IPS DF 19.7 (cell line): ENCODE measurements around the gene PLXNA2.
A peak's percentile ranks its signal among the peaks of the same experiment; 100 is the strongest.

Source experiments
- DNase-seq: peaks from one replicate; pipeline ENCODE4 v3.0.0-alpha.2; 2013; ENCODE audit warnings: low read depth, low spot score

PLXNA2 gene

GRCh38 chr1:208141610-208142192 lies 102.5 kb downstream of the PLXNA2 start:
- DNase-seq: no peak

DNA sequence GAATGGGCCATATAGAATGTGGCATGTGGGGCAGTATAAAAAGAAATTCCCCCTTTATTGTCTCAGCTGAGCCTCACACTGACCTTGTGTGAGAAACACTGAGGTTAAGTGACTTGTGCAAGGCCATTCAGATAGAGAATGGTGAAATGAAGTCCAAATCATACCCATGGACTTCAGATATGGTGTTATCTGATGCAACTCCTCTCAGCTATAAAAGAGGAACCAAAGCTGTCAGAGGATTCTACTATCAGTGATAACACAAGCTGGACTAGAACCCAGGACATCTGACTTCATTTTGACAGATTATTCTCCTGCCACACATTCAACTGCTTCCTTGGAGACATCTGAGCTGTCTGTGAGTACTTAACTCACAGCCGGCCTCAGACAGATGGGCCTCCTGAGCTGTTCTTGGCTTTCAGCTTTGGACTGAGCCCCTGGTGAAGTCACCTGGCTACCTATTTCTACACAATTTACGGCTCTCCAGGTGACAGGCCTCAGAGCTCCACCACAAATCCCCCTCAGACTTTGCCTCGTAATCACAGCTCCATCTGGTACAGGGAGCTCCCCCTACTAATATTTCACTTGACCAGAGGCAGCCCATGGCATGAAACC lies 104.6 kb downstream of the PLXNA2 start:
- DNase-seq: no peak

- DNase-seq: no peak
Measured at GRCh38 chr1:208137193-208137592, 107.0 kb downstream of the PLXNA2 start.

DNA sequence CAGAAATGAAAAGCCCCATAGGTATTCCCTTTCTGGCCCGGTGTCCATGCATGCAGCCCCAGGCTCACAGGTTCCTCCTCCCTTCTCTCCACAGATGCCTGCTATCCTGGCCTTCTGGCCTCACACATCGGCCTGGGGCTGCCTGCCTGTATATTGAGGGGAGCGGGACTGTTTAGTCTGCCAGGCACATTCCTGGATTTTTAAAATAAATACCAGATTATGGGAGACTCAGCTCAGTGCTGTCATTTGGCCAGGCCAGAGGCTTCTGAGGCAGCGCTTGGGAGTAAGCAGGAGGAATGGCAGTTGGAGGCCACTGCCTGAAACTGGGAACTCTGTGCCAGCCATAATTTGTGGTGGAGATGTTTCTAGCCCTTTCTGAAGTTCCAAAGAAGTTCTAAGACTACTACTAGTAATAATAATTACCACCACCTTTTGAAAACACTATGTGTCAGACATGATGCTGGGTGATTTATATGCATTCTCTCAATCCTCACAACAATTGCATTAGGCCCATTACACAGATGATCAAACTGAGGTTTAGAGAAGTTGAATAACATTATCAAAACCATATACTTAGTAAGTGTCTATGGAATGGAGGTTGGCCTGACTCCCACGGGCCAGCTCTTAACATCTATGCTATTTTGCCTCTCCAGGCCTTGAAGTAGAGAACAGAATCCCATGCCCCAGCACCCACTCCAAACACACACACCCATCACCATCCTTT lies 107.6 kb downstream of the PLXNA2 start:
- no peak for DNase-seq

DNA sequence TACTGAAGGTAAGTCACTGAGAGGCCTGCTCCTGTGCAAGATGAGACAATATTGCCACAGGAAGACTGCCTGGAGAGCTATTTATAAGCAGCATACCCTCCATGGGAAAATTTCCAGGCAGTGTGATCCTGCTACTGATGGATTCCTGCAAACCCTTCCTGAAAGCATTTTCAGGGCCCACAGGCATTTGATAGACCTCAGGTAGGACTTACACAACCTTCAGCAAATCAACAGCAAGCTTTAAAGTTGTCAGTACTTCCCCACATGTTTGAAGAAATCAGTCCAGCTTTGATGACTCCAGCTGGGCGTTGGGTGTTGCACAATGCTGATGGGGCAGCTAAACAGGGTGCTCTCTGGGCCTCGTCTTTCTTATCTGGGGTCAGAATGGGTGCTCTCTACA lies 108.8 kb downstream of the PLXNA2 start:
- DNase-seq: no peak

DNA sequence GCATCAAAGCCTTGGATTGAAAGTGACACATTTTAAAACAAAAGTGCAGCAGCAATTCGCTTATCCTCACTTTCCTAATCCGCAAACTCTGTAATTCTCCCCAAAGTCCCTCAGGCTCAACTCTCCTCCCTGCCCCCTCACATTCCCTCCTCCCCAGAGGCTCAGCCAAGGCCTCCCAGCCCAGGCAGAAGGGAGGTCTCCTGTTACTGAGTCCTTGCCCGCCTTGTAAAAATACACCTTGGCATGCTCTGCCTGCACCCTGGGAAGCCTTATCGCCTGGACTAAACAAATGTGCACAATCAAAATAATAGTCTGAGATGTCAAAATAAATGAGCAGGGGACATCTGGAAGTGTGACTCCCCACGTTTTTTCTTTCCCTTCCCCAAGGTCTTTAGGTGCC lies 109.7 kb downstream of the PLXNA2 start:
- DNase-seq: no peak

- DNase-seq: no peak
Measured at GRCh38 chr1:208133355-208133754, 110.8 kb downstream of the PLXNA2 start.

- peak; percentile 42 for DNase-seq
Measured at GRCh38 chr1:208132287-208132882, 111.8 kb downstream of the PLXNA2 start.

DNA sequence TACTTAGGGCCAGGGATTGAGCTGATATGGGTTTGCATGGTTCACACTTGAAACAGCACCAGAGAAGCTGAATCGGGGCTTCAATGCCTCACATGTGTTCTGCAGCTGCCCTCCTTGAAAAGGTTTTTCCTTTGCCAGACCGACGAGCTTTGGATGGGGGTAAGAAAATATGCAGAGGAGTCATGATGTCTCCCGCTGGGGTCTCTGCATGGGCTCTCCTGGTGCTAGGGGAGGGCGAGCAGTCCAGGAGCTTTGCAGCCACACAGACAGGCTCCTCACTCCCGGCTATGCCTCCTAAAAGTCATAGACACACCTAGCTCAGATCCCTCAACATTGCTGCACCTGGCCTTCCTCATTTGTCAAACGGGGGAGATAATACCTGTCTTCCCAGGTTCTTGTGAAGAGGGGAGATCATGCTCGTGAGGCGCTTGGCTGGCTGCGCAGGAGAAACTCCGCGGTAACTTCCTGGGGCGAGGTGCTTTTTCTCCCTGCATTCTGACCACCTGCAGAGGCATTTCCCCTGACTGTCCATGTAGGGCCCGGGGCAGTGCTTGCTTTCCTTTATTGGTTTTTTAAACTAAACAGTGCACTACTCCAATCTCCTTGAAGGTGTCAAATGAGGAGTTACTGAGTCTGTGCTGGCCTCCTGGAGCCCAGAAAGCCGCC lies 112.4 kb downstream of the PLXNA2 start:
- no peak for DNase-seq

- DNase-seq: no peak
Measured at GRCh38 chr1:208129487-208129886, 114.7 kb downstream of the PLXNA2 start.

- DNase-seq: no peak
Measured at GRCh38 chr1:208129060-208129459, 115.1 kb downstream of the PLXNA2 start.

- no peak for DNase-seq
Measured at GRCh38 chr1:208127792-208128529, 116.2 kb downstream of the PLXNA2 start.

- DNase-seq: no peak
Measured at GRCh38 chr1:208127284-208127683, 116.9 kb downstream of the PLXNA2 start.

DNA sequence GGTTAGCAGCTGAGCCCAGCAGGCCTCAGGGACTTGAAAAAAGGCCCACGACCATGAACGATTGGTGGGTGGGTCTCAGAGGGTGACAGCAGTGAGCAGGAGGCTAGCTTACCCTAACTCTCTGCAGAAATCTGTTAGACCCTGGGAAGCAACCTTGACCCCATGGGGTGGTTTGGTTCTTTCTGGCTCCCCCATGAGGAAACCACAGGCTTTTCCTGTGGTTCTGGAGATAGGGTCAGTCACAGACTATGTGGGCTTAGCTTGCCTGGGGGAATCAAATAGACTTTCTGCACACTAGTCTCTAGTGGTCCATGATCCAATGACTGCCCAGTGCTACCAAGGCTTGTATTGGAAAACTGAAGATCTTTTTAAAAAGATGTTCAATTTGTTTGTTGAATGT lies 118.1 kb downstream of the PLXNA2 start:
- no peak for DNase-seq

- no peak for DNase-seq
Measured at GRCh38 chr1:208122612-208123358, 121.4 kb downstream of the PLXNA2 start.

GRCh38 chr1:208121813-208122364 lies 122.3 kb downstream of the PLXNA2 start:
- DNase-seq: no peak

DNA sequence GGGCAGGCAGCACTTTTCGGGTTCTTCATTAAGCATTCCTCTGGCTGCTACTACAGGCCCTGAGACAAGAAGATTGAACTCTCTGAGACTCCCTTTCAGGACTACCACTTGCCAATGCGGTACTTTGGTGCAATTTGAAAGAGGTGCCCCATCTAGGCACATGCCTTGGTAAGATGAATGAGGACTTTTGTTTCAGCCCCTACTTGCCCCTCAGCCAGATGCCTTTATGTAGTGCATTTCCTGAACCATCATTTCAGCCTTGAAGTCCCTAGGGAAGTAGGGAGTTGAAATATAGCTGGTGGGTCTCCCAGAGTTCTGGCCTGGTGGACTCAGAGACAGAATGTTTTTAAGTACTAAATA lies 123.8 kb downstream of the PLXNA2 start:
- DNase-seq: no peak

- DNase-seq: no peak
Measured at GRCh38 chr1:208118841-208119606, 125.2 kb downstream of the PLXNA2 start.

DNA sequence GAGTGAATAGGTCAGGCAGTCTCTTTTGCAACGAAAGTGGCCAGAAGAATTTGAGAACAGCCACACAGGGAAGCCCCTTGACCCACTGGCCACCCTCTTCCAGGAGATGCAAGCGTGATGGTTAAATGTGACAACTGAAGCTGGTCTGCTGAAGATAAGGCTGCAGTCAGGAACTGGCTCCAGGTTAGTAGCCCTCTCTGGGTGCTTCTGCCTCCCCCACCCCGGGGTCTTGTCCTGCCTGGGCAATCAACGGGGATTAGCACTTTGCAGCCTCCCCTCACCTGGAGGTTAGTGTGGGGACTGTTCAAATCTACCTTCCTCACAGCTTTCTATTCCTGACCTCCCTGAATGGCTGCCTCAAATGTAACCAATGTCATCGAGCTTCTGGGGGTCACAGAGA lies 125.9 kb downstream of the PLXNA2 start:
- no peak for DNase-seq

- DNase-seq: no peak
Measured at GRCh38 chr1:208117826-208118225, 126.4 kb downstream of the PLXNA2 start.
